ENCODE measurements around the gene VAV2.
"Not testable (repeated sequence)": the region's sequence is repeated elsewhere in the genome, so short reads cannot be mapped to it uniquely, and the experiment has no call there.

VAV2 gene

GRCh38 chr9:133930046-133930681 is 62.0 kb downstream of the VAV2 start:
- no peak for DNase-seq

GRCh38 chr9:133929599-133929998 is 62.5 kb downstream of the VAV2 start:
- DNase-seq = no peak
- intact Hi-C loops (cut with DNase I) = no loop called here

More at GRCh38 chr9:133930046-133930681, 62.0 kb downstream of the VAV2 start:
- intact Hi-C loops (cut with DNase I) = no loop called here

GRCh38 chr9:133928248-133928764 is 63.8 kb downstream of the VAV2 start:
- no peak for DNase-seq

GRCh38 chr9:133927041-133927440 is 65.1 kb downstream of the VAV2 start:
- no peak for DNase-seq
- intact Hi-C loops (cut with DNase I) = no loop called here

More at GRCh38 chr9:133928248-133928764, 63.8 kb downstream of the VAV2 start:
- intact Hi-C loops (cut with DNase I) = no loop called here

- no peak for DNase-seq
- intact Hi-C loops (cut with DNase I) = no loop called here
Measured at GRCh38 chr9:133926165-133926856, 65.8 kb downstream of the VAV2 start.

DNA sequence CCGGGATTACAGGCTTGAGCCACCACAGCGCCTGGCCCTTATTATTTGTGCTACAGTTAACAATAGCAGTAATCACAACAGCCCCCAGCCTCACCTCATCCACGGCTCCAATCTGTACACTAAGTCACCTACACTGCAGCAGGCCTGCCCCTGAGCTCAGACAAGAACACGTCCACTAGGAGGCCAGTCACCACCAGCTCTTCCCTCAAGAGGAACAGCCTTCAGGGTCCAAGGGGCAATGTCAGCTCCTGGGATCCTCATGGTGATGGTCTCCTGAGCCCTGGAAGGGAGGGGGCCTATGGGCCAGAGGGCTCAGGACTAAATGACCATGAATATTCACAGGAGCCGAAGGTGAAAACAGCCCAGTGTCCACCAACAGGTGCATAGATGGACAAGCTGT is 67.7 kb downstream of the VAV2 start:
- intact Hi-C loops (cut with DNase I) = no loop called here
- DNase-seq = no peak

DNA sequence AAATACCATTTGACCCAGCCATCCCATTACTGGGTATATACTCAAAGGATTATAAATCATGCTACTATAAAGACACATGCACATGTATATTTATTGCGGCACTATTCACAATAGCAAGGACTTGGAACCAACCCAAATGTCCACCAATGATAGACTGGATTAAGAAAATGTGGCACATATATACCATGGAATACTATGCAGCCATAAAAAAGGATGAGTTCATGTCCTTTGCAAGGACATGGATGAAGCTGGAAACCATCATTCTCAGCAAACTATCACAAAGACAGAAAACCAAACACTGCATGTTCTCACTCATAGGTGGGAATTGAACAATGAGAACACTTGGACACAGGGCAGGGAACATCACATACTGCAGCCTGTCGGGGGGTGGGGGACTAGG is 68.5 kb downstream of the VAV2 start:
- intact Hi-C loops (cut with DNase I); DNase-seq: not testable (repeated sequence)

DNA sequence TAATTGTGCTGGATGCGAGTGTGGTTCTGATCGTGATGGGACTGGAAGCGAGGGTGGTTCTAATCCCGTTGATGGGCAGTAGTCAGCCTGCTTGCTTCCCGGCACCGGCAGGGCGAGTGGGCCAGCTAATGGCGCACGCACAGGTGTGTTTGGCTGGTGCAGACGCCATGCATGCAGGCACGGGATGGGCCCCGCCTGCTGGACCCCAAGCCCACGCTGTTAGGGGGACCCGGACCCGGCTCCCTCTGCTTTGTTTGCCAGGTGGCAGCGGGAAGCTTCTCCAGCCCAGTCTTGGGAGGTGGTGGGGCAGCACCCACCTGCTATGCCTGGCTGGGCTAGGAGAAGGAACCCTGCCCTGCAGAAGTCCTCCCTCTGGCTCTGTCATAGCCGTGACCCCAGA is 70.3 kb downstream of the VAV2 start:
- DNase-seq = no peak
- intact Hi-C loops (cut with DNase I) = no loop called here

DNA sequence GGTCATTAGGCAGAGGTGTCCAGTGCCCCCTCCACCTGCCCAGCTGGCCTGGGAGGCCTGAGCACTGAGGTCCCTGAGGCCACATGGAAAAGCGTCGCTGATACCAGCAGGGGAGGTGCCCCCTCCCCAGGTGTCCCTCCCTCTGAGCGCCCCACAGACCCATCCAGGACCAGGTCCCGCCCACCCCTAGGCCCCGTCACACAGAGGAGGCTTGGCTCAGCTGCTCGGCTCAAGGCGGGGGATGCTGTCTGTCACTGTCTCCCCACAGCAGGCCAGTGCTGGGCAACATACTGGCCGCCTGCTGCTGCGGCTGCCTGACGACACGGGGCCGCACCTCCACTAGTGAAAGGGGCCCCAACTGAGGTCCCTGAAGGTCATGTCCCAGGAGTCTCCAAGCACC is 71.7 kb downstream of the VAV2 start:
- DNase-seq = no peak
- intact Hi-C loops (cut with DNase I) = no loop called here

GRCh38 chr9:133919253-133920115 is 72.6 kb downstream of the VAV2 start:
- intact Hi-C loops (cut with DNase I) = no loop called here
- DNase-seq = no peak

DNA sequence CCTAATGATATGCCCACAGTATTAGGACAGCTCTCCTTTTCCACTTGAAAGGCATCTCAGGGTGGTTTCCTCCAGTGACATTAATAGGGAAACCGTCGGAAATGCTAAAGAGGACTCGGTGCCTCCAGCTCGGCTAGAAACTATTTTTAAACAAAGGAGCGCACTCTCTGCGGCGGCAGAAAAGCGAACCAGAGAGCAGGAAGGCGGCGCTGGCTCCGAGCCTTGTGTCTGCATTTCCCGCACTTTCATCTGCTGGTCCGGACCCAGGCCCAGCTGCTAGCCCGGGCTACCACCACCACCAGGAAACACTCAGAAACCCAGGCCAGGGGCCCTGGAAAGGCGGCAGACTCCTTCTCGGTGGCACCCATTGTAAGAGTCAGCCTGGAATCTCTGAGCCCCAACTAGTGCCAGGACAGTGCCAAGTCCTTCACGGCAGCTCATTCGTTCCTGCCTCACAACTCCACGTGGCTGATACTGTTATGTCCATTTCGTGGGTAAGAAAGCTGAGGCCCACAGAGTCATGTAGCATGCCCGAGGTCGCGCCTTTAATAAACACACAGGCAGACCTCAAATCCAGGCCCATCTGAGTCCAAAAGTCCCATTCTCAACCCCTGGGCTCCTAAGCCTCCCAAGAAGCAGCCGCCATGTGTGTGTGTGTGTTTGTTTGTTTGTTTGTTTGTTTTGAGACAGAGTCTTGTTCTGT is 73.9 kb downstream of the VAV2 start:
- intact Hi-C loops (cut with DNase I) = no loop called here
- DNase-seq = peak in 7 of 10 donors; percentile 35 to 92 (median 51)

GRCh38 chr9:133917375-133917774 is 74.7 kb downstream of the VAV2 start:
- DNase-seq = no peak
- intact Hi-C loops (cut with DNase I) = no loop called here

GRCh38 chr9:133916159-133916541 is 76.0 kb downstream of the VAV2 start:
- DNase-seq = peak; percentile 61 to 95 (median 77)
- intact Hi-C loops (cut with DNase I) = no loop called here

DNA sequence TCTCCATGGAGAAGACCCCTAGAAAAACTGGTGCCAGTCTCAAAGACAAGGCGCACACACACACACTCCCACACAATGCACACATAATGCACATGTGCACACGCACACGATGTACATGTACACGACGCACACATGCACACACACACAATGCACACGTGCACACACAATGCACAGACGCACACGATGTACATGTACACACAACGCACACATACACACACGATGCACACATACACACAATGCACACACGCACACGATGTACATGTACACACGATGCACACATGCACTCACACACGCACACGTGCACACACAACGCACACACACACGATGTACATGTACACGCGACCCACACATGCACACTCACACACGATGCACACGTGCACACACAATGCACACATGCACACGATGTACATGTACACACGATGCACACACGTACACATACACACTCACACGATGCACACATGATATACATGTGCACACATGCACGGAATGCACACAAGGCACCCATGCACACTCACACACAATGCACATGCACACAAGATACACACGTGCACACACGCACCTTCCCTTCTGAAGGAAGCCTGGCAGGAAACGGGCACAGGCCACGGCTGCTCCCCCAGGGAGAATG is 76.5 kb downstream of the VAV2 start:
- no peak for DNase-seq
- intact Hi-C loops (cut with DNase I) = loop anchor here (2.0 kb wide), 1 partner anchor 77 kb away; the partner anchor contains the start of gene VAV2

- DNase-seq = no peak
- intact Hi-C loops (cut with DNase I) = loop anchor here (2.0 kb wide), 1 partner anchor 78 kb away; the partner anchor contains the start of gene VAV2
Measured at GRCh38 chr9:133914442-133915342, 77.4 kb downstream of the VAV2 start.

DNA sequence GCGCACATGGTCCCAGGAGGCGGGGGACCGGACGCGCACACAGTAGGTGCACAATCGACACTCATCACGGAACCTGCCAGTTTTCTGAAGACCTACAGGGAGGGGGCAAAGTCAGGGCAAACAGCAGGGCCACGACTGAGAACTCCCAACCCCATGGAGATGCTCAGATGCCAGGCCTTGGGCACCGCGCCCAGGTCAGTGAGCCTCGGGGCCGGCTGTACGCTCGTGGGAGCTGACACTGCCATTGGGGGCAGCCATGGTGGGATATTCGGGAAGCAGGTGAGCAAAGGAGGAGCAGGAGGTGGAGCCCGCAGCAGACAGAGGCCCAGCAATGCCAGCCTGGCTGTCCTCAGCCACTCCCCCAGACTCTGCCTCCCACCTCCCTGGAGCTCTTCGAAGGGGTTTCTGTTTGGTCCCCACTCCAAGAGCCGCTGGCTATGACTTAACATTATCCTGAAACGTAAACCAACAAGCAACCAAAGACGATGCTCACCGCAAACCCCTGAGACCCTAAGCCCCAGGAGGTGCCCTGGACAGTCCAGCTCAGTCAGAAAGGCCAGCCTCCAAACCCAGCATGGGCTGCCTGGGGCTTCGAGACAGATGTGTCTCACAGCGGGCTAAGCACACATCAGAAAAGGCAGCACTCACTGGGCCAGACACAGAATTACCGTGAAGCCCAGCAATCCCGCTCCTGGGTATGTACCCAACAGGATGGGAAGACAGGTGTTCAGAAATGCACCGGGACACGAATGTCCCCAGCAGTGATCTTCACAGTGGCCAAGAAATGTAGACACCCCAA is 78.4 kb downstream of the VAV2 start:
- peak in 1 of 10 donors; percentile 65 for DNase-seq
- intact Hi-C loops (cut with DNase I) = loop anchor here (2.0 kb wide), 1 partner anchor 79 kb away; the partner anchor contains the start of gene VAV2

GRCh38 chr9:133910855-133911514 is 81.1 kb downstream of the VAV2 start:
- intact Hi-C loops (cut with DNase I) = no loop called here
- peak in 1 of 10 donors; percentile 57 for DNase-seq
